GM19452 (cell line): ENCODE measurements around the gene TMEM240.
"Not testable (repeated sequence)": the region's sequence is repeated elsewhere in the genome, so short reads cannot be mapped to it uniquely, and the experiment has no call there.

Experiments used
- ATAC-seq: cut with Tn5 transposase; IDR thresholded peaks from one replicate; pipeline ENCODE4 v1.9.1; 2021; ENCODE audit not compliant: unreplicated experiment

TMEM240 gene

GRCh38 chr1:1558591-1558990, 18.2 kb upstream of the TMEM240 start:
- ATAC-seq = no peak

GRCh38 chr1:1557688-1558087, 17.3 kb upstream of the TMEM240 start:
- ATAC-seq = not testable (repeated sequence)

- not testable (repeated sequence) for ATAC-seq
Measured at GRCh38 chr1:1556961-1557360, 16.5 kb upstream of the TMEM240 start.

GRCh38 chr1:1556505-1556904, 16.1 kb upstream of the TMEM240 start:
- ATAC-seq = no peak

GRCh38 chr1:1554926-1555915, 14.8 kb upstream of the TMEM240 start:
- ATAC-seq = no peak

- no peak for ATAC-seq
Measured at GRCh38 chr1:1554550-1554925, 14.1 kb upstream of the TMEM240 start.

- no peak for ATAC-seq
Measured at GRCh38 chr1:1553821-1554494, 13.5 kb upstream of the TMEM240 start.

GRCh38 chr1:1552263-1552639, 11.8 kb upstream of the TMEM240 start:
- ATAC-seq = no peak

- no peak for ATAC-seq
Measured at GRCh38 chr1:1551524-1552262, 11.3 kb upstream of the TMEM240 start.

- no peak for ATAC-seq
Measured at GRCh38 chr1:1550591-1551432, 10.4 kb upstream of the TMEM240 start.

- no peak for ATAC-seq
Measured at GRCh38 chr1:1550087-1550486, 9.7 kb upstream of the TMEM240 start.

- no peak for ATAC-seq
Measured at GRCh38 chr1:1548591-1548990, 8.2 kb upstream of the TMEM240 start.

GRCh38 chr1:1547476-1547875, 7.1 kb upstream of the TMEM240 start:
- ATAC-seq = no peak

GRCh38 chr1:1547011-1547410, 6.6 kb upstream of the TMEM240 start:
- no peak for ATAC-seq

GRCh38 chr1:1545946-1546737, 5.7 kb upstream of the TMEM240 start:
- no peak for ATAC-seq

GRCh38 chr1:1544544-1544943, 4.1 kb upstream of the TMEM240 start:
- ATAC-seq = no peak

- ATAC-seq = no peak
Measured at GRCh38 chr1:1543706-1544099, 3.3 kb upstream of the TMEM240 start.

- no peak for ATAC-seq
Measured at GRCh38 chr1:1542766-1543705, 2.6 kb upstream of the TMEM240 start.
